ENCODE data around the gene MED25. TPM values are rescaled to one million over a fixed set of nuclear protein-coding genes. Genes with fewer than 3 reads are reported as not detected.
A peak's percentile ranks its signal among the peaks of the same experiment; 100 is the strongest.

The MED25 gene
- total and polyA plus RNA-seq, 2 experiments from 2014 or later: 45.6 to 58.6 TPM

- Mint-ChIP-seq H3K4me1 (peaks cover 18% of the 10 kb centered on the region), H3K27ac (peak overlapping the region; percentile 85), H3K9me3 (no peaks in the 10 kb centered on the region; the same call in 2 of the 3 replicates), H3K27me3 (ENCODE audit: insufficient read depth, low read depth, poor library complexity) (peaks cover 30% of the 10 kb centered on the region), H3K4me3 (peak overlapping the region; percentile 92; the same call in 2 of the 3 replicates), H3K36me3 (ENCODE audit: low read depth) (peaks cover 5% of the 10 kb centered on the region; the same call in 2 of the 3 replicates)
- Histone ChIP-seq H3K27ac (ENCODE audit: low read depth) (peak overlapping the region; percentile 0; the same call in 1 of the 2 replicates), H4K20me1 (replicated peaks; ENCODE audit: insufficient read depth) (no peaks in the 10 kb centered on the region), H2AFZ (no peak overlapping the region), H3F3A (replicated peaks; ENCODE audit: low read depth) (peaks cover 4% of the 10 kb centered on the region), H3K9me2 (ENCODE audit: insufficient read depth) (no peaks in the 10 kb centered on the region), H3K27me3 (ENCODE audit: insufficient read depth) (no peaks in the 10 kb centered on the region), H3K79me2 (replicated peaks; ENCODE audit: insufficient read depth) (peaks cover 8% of the 10 kb centered on the region), H3K4me3 (no peak overlapping the region), H3K36me3 (ENCODE audit: insufficient read depth) (no peaks in the 10 kb centered on the region; the same call in 1 of the 2 replicates), H3K4me1 (ENCODE audit: insufficient read depth) (peaks cover 10% of the 10 kb centered on the region; the same call in 1 of the 2 replicates), H3K4me2 (no peak overlapping the region)
- ATAC-seq (no peak), DNase-seq (ENCODE audit: low spot score) (no peak)
- TF ChIP-seq POLR2AphosphoS5 (IDR thresholded peaks at IDR 0.05; ENCODE audit: low read depth) (no peak), EZH2phosphoT487 (IDR thresholded peaks at IDR 0.05; ENCODE audit: unreplicated experiment) (no peak), JUNB (IDR thresholded peaks at IDR 0.05; ENCODE audit: unreplicated experiment) (no peak), CTCF (conservative IDR thresholded peaks at IDR 0.05; ENCODE audit: low read depth in 2 of 2) (no peak), ZNF114 (CRISPR knock-in tag; IDR thresholded peaks at IDR 0.05) (no peak), ZNF331 (CRISPR knock-in tag; IDR thresholded peaks at IDR 0.05; ENCODE audit: low read depth) (no peak)
Measured at GRCh38 chr19:49814010-49814409, 4.1 kb upstream of the MED25 start.

- H3K4me1 Mint-ChIP-seq: peaks cover 17% of the 10 kb centered on the region
- no peaks in the 10 kb centered on the region; the same call in 1 of the 2 replicates for H3F3A ChIP-seq (replicated peaks; ENCODE audit: low read depth)
- peaks cover 6% of the 10 kb centered on the region for H3K36me3 Mint-ChIP-seq (ENCODE audit: low read depth)
- no peaks in the 10 kb centered on the region for H3K9me3 Mint-ChIP-seq
- H3K4me3 ChIP-seq: no peak overlapping the region
- peaks cover 25% of the 10 kb centered on the region for H3K79me2 ChIP-seq (replicated peaks; ENCODE audit: insufficient read depth)
- no peak overlapping the region for H3K4me3 Mint-ChIP-seq
- ATAC-seq (no peak), DNase-seq (ENCODE audit: low spot score) (no peak)
- no peak overlapping the region for H3K27ac Mint-ChIP-seq
- H3K27ac ChIP-seq (ENCODE audit: low read depth): no peak overlapping the region
- H3K4me2 ChIP-seq: no peak overlapping the region
- no peaks in the 10 kb centered on the region for H4K20me1 ChIP-seq (replicated peaks; ENCODE audit: insufficient read depth)
- H3K36me3 ChIP-seq (ENCODE audit: insufficient read depth): no peaks in the 10 kb centered on the region; the same call in 1 of the 2 replicates
- peaks cover 24% of the 10 kb centered on the region for H3K27me3 Mint-ChIP-seq (ENCODE audit: insufficient read depth, low read depth, poor library complexity)
- no peak overlapping the region for H2AFZ ChIP-seq
- no peaks in the 10 kb centered on the region for H3K9me2 ChIP-seq (ENCODE audit: insufficient read depth)
- TF ChIP-seq JUNB (IDR thresholded peaks at IDR 0.05; ENCODE audit: unreplicated experiment): no peak
- no peak for TF ChIP-seq EZH2phosphoT487 (IDR thresholded peaks at IDR 0.05; ENCODE audit: unreplicated experiment)
- no peak for TF ChIP-seq REST (IDR thresholded peaks at IDR 0.05; ENCODE audit: unreplicated experiment)
- TF ChIP-seq ZNF331 (CRISPR knock-in tag; IDR thresholded peaks at IDR 0.05; ENCODE audit: low read depth): no peak
- TF ChIP-seq CTCF (conservative IDR thresholded peaks at IDR 0.05; ENCODE audit: low read depth in 2 of 2): no peak
- no peak for TF ChIP-seq EZH2 (IDR thresholded peaks at IDR 0.05; ENCODE audit: low read depth, unreplicated experiment)
- TF ChIP-seq ETS1 (IDR thresholded peaks at IDR 0.05): no peak
- TF ChIP-seq ZNF114 (CRISPR knock-in tag; IDR thresholded peaks at IDR 0.05): no peak
- no peak for TF ChIP-seq STAT1 (IDR thresholded peaks at IDR 0.05; ENCODE audit: unreplicated experiment)
- H3K4me1 ChIP-seq (ENCODE audit: insufficient read depth): peaks cover 4% of the 10 kb centered on the region; the same call in 1 of the 2 replicates
- H3K27me3 ChIP-seq (ENCODE audit: insufficient read depth): no peaks in the 10 kb centered on the region
Measured at GRCh38 chr19:49816590-49816989, 1.5 kb upstream of the MED25 start.

Measured in GM23338 (cell line).